ENCODE measurements around the gene COX7A1.

Gene COX7A1

DNA sequence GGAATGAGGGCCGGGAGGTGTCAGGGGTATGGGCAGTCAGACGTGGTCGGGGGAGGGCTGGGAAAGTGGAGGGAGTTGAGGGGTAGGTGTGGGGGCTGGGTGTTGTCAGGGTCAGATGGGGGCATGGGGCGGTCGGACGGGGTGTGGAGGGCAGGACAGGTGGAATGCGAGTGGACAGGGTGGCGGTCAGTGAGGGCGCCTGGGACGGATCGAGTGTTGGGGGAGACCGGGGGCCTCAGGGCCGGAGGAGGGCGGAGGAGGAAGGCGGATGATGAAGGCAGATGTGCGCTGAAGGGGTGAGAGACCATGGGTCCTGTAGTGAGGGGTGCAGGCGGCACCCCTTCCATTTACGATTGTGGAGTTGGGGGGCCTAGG lies 31.3 kb downstream of the COX7A1 start:
- Histone ChIP-seq H3K27ac (ENCODE audit: low read depth, low read length) (no peak overlapping the region), H3K4me1 (ENCODE audit: control insufficient read depth, insufficient read depth, low read length) (peaks cover 14% of the 10 kb centered on the region; the same call in 1 of the 2 replicates), H3K9ac (ENCODE audit: low read length) (no peak overlapping the region), H3K9me3 (ENCODE audit: control insufficient read depth, insufficient read depth, low read depth, low read length) (no peaks in the 10 kb centered on the region), H3K36me3 (ENCODE audit: control insufficient read depth, insufficient read depth, low read length) (peaks cover 80% of the 10 kb centered on the region), H3K4me3 (ENCODE audit: low read depth, low read length) (no peak overlapping the region), H3K27me3 (ENCODE audit: control insufficient read depth, insufficient read depth, low read length) (no peaks in the 10 kb centered on the region)

DNA sequence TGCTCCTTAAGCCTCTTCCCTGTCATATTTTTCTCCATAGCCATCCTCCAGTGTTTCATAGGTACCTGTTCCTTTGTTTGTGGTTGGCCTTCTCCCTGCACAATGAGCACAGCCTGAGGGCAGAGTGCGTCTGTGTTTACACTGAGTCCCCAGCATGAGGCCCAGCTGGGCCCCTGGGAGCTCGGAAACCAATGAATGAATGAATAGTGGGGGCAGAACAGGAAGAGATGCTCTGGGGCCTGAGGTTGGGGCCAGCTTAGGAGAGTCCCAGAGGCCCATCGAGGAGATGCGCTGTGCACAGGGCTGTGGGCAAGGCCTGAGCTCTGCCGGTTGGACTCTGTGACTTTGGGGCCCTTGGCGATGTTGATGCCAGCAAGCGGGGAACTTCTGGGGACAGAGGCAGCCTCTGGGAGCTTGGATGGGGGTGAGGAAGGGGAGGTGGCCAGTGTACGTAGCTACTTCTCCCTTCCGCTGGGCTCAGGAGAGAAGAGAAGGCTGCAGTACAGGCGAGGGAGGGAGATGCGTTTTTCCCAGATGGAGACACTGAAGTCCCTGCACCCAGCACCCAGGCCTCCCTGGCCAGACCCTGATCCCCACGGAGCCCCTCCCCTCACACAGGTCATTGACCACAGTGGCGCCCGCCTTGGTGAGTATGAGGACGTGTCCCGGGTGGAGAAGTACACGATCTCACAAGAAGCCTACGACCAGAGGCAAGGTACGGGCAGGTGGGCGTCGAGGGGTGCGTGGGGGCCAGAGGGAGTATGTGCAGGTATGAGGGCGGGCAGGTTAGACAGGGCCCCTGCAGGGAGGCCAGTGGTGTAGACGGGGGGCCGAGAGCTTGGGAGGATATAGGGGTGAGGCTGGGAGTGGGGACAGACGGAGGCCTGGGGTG lies 31.9 kb downstream of the COX7A1 start:
- peak overlapping the region; percentile 18 for H3K9ac ChIP-seq (ENCODE audit: low read length)
- H3K9me3 ChIP-seq (ENCODE audit: control insufficient read depth, insufficient read depth, low read depth, low read length): no peaks in the 10 kb centered on the region
- H3K27me3 ChIP-seq (ENCODE audit: control insufficient read depth, insufficient read depth, low read length): no peaks in the 10 kb centered on the region
- H3K4me3 ChIP-seq (ENCODE audit: low read depth, low read length): no peak overlapping the region
- H3K36me3 ChIP-seq (ENCODE audit: control insufficient read depth, insufficient read depth, low read length): peaks cover 74% of the 10 kb centered on the region
- H3K4me1 ChIP-seq (ENCODE audit: control insufficient read depth, insufficient read depth, low read length): peaks cover 15% of the 10 kb centered on the region; the same call in 1 of the 2 replicates
- no peak overlapping the region for H3K27ac ChIP-seq (ENCODE audit: low read depth, low read length)

DNA sequence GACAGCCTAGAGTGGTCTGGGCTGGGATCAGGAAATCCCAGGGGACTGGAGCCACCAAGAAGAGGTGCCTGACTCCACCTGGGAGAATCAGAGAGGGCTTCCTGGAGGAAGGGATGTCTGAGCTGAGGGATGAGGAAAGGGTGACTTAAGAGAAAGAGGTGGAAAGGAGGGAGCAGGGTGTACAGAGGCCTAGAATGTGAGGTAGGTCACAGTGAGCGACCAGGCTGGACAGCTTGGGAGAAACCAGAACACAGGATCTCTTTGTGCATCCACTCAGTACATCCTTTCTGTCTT lies 36.0 kb downstream of the COX7A1 start:
- Histone ChIP-seq H3K4me3 (ENCODE audit: low read depth, low read length) (peak overlapping the region; percentile 88), H3K9me3 (ENCODE audit: control insufficient read depth, insufficient read depth, low read depth, low read length) (no peaks in the 10 kb centered on the region), H3K36me3 (ENCODE audit: control insufficient read depth, insufficient read depth, low read length) (peaks cover 53% of the 10 kb centered on the region), H3K27ac (ENCODE audit: low read depth, low read length) (no peak overlapping the region), H3K27me3 (ENCODE audit: control insufficient read depth, insufficient read depth, low read length) (no peaks in the 10 kb centered on the region), H3K4me1 (ENCODE audit: control insufficient read depth, insufficient read depth, low read length) (peaks cover 23% of the 10 kb centered on the region), H3K9ac (ENCODE audit: low read length) (no peak overlapping the region)

DNA sequence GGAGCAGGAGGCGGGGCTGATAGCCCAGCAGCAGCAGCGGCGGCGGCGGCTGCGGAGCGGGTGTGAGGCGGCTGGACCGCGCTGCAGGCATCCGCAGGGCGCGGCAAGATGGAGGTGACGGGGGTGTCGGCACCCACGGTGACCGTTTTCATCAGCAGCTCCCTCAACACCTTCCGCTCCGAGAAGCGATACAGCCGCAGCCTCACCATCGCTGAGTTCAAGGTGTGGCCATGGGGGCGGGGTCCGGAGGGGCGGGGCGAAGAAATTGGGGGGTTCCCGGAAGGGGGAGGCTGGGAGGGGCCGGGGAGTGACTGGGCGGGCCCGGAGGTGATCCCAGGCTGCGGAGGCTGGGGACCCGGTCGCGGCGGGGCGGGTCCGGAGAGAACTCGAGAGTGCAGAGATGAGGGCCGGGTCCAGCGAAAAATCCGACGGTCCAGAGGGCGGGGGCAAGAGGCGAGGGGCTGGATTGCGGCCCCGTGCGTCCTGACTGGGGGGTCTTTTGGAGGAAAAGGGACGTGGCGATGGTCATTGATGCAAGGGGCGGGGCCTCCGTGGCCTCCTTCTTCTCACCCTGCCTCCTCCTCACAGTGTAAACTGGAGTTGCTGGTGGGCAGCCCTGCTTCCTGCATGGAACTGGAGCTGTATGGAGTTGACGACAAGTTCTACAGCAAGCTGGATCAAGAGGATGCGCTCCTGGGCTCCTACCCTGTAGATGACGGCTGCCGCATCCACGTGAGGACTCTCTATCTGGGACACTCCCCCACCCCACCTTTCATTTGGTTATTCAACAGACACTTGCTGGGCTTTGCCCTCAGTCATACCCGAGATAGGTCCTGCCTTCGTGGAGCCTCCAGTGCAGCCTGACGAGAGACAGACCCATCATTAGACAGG lies 36.5 kb downstream of the COX7A1 start, which contains the start of gene TBCB:
TSS of gene TBCB (plus strand) at position 16 of the 891 bp plus-strand sequence. CDS start at position 109, 93 bp downstream.
- H3K9ac ChIP-seq (ENCODE audit: low read length): peak within 1 kb of the TSS; percentile 77
- peaks cover 29% of the 10 kb centered on the region for H3K4me1 ChIP-seq (ENCODE audit: control insufficient read depth, insufficient read depth, low read length)
- peak within 1 kb of the TSS; percentile 88 for H3K4me3 ChIP-seq (ENCODE audit: low read depth, low read length)
- peak within 1 kb of the TSS; percentile 52; the same call in 1 of the 2 replicates for H3K27ac ChIP-seq (ENCODE audit: low read depth, low read length)
- no peaks in the 10 kb centered on the region for H3K27me3 ChIP-seq (ENCODE audit: control insufficient read depth, insufficient read depth, low read length)
- H3K36me3 ChIP-seq (ENCODE audit: control insufficient read depth, insufficient read depth, low read length): peaks cover 49% of the 10 kb centered on the region
- no peaks in the 10 kb centered on the region for H3K9me3 ChIP-seq (ENCODE audit: control insufficient read depth, insufficient read depth, low read depth, low read length)

DNA sequence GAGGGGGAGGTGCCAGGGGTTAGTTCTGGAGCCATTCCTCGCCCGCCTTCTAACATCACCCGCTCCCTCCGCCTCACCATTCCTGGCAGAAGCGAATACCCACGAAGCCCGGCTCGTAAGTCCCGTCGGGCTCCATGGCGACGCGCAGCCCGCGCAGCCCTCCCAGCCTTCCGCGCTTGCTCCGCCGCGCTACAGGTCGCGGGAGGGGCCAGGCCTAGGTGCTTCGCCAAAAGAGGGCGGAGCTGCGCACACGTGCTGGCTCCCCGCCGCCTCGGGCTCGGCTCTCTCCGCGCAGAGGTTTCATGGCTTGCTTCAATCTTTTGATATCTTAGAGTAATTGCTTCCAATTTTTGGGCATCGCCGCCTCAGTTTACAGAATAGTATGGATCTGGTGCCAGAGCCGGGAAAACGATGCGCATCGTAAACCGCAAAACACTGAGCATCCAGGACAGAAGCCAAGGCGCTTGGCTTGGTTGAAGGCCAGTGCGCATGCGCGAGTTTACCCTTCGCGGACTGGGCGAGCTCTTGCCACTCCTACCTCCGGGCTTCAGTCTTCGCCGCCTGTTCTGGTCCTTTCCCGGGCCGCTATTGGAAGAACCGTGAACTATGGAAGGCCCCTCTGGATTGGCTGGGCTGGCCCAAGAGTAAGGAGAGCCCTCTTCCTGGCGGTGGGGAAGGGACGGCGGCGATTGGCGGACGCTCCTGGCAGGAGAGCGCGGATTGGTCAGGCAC lies 37.4 kb downstream of the COX7A1 start, which contains the start of gene POLR2I:
TSS of gene POLR2I (minus strand) at position 155 of the 732 bp plus-strand sequence. CDS start at position 136, 19 bp downstream.
- peaks cover 25% of the 10 kb centered on the region for H3K4me1 ChIP-seq (ENCODE audit: control insufficient read depth, insufficient read depth, low read length)
- H3K36me3 ChIP-seq (ENCODE audit: control insufficient read depth, insufficient read depth, low read length): peaks cover 41% of the 10 kb centered on the region
- peak within 1 kb of the TSS; percentile 88 for H3K4me3 ChIP-seq (ENCODE audit: low read depth, low read length)
- no peaks in the 10 kb centered on the region for H3K9me3 ChIP-seq (ENCODE audit: control insufficient read depth, insufficient read depth, low read depth, low read length)
- peak within 1 kb of the TSS; percentile 77 for H3K9ac ChIP-seq (ENCODE audit: low read length)
- peak within 1 kb of the TSS; percentile 52; the same call in 1 of the 2 replicates for H3K27ac ChIP-seq (ENCODE audit: low read depth, low read length)
- no peaks in the 10 kb centered on the region for H3K27me3 ChIP-seq (ENCODE audit: control insufficient read depth, insufficient read depth, low read length)

DNA sequence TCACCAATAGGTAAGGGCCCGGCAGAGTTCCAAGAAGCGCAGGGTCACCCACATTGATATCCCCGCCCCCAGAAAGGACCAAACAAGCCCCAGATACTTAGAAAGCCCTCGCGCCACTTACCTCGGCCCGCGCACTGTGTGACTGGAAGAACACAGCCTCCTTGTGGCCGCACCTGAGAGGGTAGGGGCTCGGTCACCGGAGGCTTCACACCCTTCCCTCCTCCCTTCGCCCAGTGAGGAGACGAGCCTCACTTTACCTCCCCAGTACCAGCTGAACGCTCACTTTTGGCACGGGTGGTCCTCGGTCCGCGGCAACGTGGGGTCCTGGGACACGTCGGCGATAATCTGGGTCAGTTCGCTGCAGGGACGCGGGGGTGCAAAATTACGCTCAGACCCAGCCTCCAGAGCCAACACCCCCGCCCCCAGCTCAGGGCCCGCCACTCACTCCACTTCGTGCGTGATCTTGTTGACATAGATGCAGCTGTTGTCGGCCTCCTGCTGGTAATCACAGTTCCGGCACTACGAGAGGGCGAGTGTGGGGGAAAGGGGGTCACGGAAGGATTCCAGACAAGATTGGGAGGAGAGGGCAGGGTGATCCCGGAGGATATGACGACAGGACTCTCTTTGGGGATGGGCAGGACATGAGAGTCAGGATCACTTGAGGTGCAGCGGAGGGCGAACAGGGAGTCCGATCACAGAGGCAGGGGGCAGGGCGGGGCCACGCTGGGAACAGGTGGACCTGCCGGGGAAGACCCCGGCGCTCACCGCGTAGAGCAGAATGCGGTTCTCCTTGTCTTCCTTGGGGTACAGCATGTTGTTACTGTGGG lies 38.1 kb downstream of the COX7A1 start:
- H3K4me3 ChIP-seq (ENCODE audit: low read depth, low read length): peak overlapping the region; percentile 88
- peaks cover 35% of the 10 kb centered on the region for H3K36me3 ChIP-seq (ENCODE audit: control insufficient read depth, insufficient read depth, low read length)
- H3K9ac ChIP-seq (ENCODE audit: low read length): peak overlapping the region; percentile 77
- H3K9me3 ChIP-seq (ENCODE audit: control insufficient read depth, insufficient read depth, low read depth, low read length): no peaks in the 10 kb centered on the region
- peaks cover 23% of the 10 kb centered on the region for H3K4me1 ChIP-seq (ENCODE audit: control insufficient read depth, insufficient read depth, low read length)
- H3K27me3 ChIP-seq (ENCODE audit: control insufficient read depth, insufficient read depth, low read length): no peaks in the 10 kb centered on the region
- H3K27ac ChIP-seq (ENCODE audit: low read depth, low read length): peak overlapping the region; percentile 52; the same call in 1 of the 2 replicates

DNA sequence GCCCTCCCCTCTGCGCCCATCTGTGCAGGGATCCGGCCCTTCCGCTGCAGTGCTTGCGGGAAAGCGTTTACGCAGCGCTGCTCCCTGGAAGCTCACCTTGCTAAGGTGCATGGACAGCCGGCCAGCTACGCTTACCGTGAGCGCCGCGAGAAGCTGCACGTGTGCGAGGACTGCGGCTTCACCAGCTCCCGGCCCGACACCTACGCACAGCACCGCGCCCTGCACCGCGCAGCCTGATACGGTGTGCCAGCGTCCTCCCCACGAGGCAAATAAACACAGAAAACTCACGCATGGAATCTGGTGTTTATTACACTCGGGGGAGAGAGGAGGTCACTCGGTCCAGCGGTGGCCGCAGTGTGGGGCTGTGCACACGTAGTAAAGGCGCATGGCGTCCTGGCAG lies 38.8 kb downstream of the COX7A1 start:
- no peak overlapping the region for H3K27ac ChIP-seq (ENCODE audit: low read depth, low read length)

DNA sequence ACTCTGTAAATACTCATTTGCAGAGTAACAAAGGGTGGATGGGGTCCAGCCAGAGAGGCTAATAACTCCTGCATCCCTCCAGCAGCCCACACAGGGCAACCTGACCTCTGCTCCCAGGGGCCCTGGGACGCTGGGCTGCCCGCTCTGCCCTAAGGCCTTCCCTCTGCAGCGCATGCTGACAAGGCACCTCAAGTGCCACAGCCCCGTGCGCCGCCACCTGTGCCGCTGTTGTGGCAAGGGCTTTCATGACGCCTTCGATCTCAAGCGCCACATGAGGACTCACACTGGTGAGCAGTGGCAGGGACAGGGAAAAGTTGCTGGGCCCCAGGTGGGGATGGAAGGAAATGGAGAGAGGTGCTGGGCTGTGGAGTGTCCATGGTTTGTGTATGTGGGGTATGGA lies 39.6 kb downstream of the COX7A1 start:
- H3K4me3 ChIP-seq (ENCODE audit: low read depth, low read length): no peak overlapping the region
- peaks cover 23% of the 10 kb centered on the region for H3K4me1 ChIP-seq (ENCODE audit: control insufficient read depth, insufficient read depth, low read length)
- H3K9ac ChIP-seq (ENCODE audit: low read length): no peak overlapping the region
- H3K27ac ChIP-seq (ENCODE audit: low read depth, low read length): no peak overlapping the region
- peaks cover 24% of the 10 kb centered on the region for H3K36me3 ChIP-seq (ENCODE audit: control insufficient read depth, insufficient read depth, low read length)
- H3K9me3 ChIP-seq (ENCODE audit: control insufficient read depth, insufficient read depth, low read depth, low read length): no peaks in the 10 kb centered on the region
- H3K27me3 ChIP-seq (ENCODE audit: control insufficient read depth, insufficient read depth, low read length): no peaks in the 10 kb centered on the region

More for the DNA sequence above, 38.8 kb downstream of the COX7A1 start:
- Histone ChIP-seq H3K36me3 (ENCODE audit: control insufficient read depth, insufficient read depth, low read length) (peaks cover 29% of the 10 kb centered on the region), H3K9me3 (ENCODE audit: control insufficient read depth, insufficient read depth, low read depth, low read length) (no peaks in the 10 kb centered on the region), H3K4me1 (ENCODE audit: control insufficient read depth, insufficient read depth, low read length) (peaks cover 23% of the 10 kb centered on the region), H3K9ac (ENCODE audit: low read length) (no peak overlapping the region), H3K4me3 (ENCODE audit: low read depth, low read length) (peak overlapping the region; percentile 88), H3K27me3 (ENCODE audit: control insufficient read depth, insufficient read depth, low read length) (no peaks in the 10 kb centered on the region)

DNA sequence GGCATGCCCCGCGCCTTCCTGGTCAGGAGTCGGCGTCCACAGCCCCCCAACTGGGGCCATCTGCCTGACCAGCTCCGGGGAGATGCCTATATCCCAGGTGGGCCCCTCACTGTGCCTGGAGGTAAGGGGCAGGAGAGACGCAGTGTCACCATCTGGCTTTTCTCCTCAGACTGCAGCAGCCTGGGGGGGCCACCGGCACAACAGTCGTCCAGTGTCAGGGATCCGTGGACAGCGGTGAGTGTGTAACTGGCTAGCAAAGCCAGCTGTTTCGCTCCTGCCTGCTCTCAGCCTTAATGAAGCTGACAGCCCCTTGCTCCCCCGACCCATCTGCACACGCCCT lies 41.1 kb downstream of the COX7A1 start:
- Histone ChIP-seq H3K27me3 (ENCODE audit: control insufficient read depth, insufficient read depth, low read length) (no peaks in the 10 kb centered on the region), H3K9ac (ENCODE audit: low read length) (no peak overlapping the region), H3K9me3 (ENCODE audit: control insufficient read depth, insufficient read depth, low read depth, low read length) (no peaks in the 10 kb centered on the region), H3K4me3 (ENCODE audit: low read depth, low read length) (no peak overlapping the region), H3K27ac (ENCODE audit: low read depth, low read length) (no peak overlapping the region), H3K36me3 (ENCODE audit: control insufficient read depth, insufficient read depth, low read length) (peaks cover 26% of the 10 kb centered on the region), H3K4me1 (ENCODE audit: control insufficient read depth, insufficient read depth, low read length) (peaks cover 21% of the 10 kb centered on the region)

Measured in HUES6 (cell line).